K562 (cell line): ENCODE measurements around the gene VEGFB. TPM values are rescaled to one million over a fixed set of nuclear protein-coding genes. Genes with fewer than 3 reads are reported as not detected.

Experiments used
- EHMT2 ChIP-seq: fragments of 450-650 bp; IDR thresholded peaks from 2 replicates; pipeline ENCODE4 v1.6.1; 2018; ENCODE audit warnings: antibody characterized with exemption
- ELF1 ChIP-seq: fragments of 200-800 bp; sonication (Bioruptor generic); IDR thresholded peaks from 2 replicates; pipeline ENCODE4 v1.6.1; 2016; ENCODE audit warnings: missing genetic modification characterization, missing compliant biosample characterization
- EP400 ChIP-seq: fragments of 450-650 bp; IDR thresholded peaks from 2 replicates; pipeline ENCODE4 v1.6.1; 2017; ENCODE audit warnings: antibody characterized with exemption, mild to moderate bottlenecking, moderate library complexity
- MBD2 ChIP-seq: sonication (generic); IDR thresholded peaks from 2 replicates; pipeline ENCODE4 v1.6.1; 2016; ENCODE audit warnings: low read depth, borderline replicate concordance
- NR1H2 ChIP-seq: sonication (generic); formaldehyde crosslinking; IDR thresholded peaks from 2 replicates; pipeline ENCODE4 v1.4.0; 2020; ENCODE audit warnings: mild to moderate bottlenecking, missing genetic modification reagents
- RBM25 ChIP-seq: fragments of 200-400 bp; formaldehyde crosslinking; IDR thresholded peaks from 2 replicates; pipeline ENCODE4 v1.6.1; 2018; ENCODE audit warnings: low read length, low read depth, moderate library complexity; ENCODE audit not compliant: severe bottlenecking
- SIX5 ChIP-seq, 2 experiments: IDR thresholded peaks; 2 replicates each; pipeline ENCODE4 v1.6.1; 2011; ENCODE audit warnings: low read length in 2 of 2, borderline replicate concordance in 1 of 2, low read depth in 1 of 2, mild to moderate bottlenecking in 1 of 2, moderate library complexity in 1 of 2; ENCODE audit not compliant: insufficient read depth in 1 of 2
- SREBF2 ChIP-seq: sonication (generic); formaldehyde crosslinking; IDR thresholded peaks from 2 replicates; pipeline ENCODE4 v1.4.0; 2020; ENCODE audit warnings: mild to moderate bottlenecking, missing genetic modification reagents
- TCF7L2 ChIP-seq: fragments of 150-350 bp; IDR thresholded peaks from 2 replicates; pipeline ENCODE4 v1.6.1; 2016; ENCODE audit warnings: low read depth, mild to moderate bottlenecking, low read length, moderate library complexity
- U2AF1 ChIP-seq: fragments of 200-400 bp; formaldehyde crosslinking; optimal IDR thresholded peaks from 2 replicates; pipeline ENCODE3; 2017; ENCODE audit warnings: mild to moderate bottlenecking, low read depth, low read length, moderate library complexity
- ZC3H4 ChIP-seq: sonication (generic); formaldehyde crosslinking; IDR thresholded peaks from 2 replicates; pipeline ENCODE4 v1.9.0; 2021; ENCODE audit warnings: missing genetic modification reagents, borderline replicate concordance
- ZNF444 ChIP-seq: fragments of 250-450 bp; sonication (Bioruptor Pico); IDR thresholded peaks from 2 replicates; pipeline ENCODE4 v1.4.0; 2020; ENCODE audit warnings: mild to moderate bottlenecking, moderate library complexity
- polyA plus RNA-seq, 8 experiments: library from polyadenylated mRNA; depleted of rRNA in 4 of 8; stranded (reverse) in 5 of 8; unstranded in 3 of 8; fragments of >200 nt; fragmentation: Nextera tagmentation in 2 of 8; fragmentation: Illumina TruSeq in 1 of 8; extraction: Ambion mirVana in 2 of 8; extraction: Trizol in 1 of 8; gene quantifications; 2 replicates each; pipeline versions ENCODE4 v1.2.1 to v1.2.3, GENCODE V29; 2011 to 2014; ENCODE audit warnings: inconsistent platforms in 1 of 8, missing spikeins in 1 of 8
- total RNA-seq, 7 experiments: library from RNA; depleted of rRNA in 6 of 7; stranded (reverse); fragments of >200 nt in 6 of 7; fragmentation: Illumina TruSeq in 2 of 7; extraction: Trizol in 2 of 7; gene quantifications; 2 replicates each; pipeline versions ENCODE4 v1.2.1 to v1.2.3, GENCODE V29; 2011 to 2021; ENCODE audit warnings: low replicate concordance in 1 of 7
- TF ChIP-seq, protein P1 (sequence below), 2 experiments: fragments of 450-650 bp in 1 of 2; sonication (generic) in 1 of 2; formaldehyde crosslinking in 1 of 2; IDR thresholded peaks; 2 replicates each; pipeline versions ENCODE4 v1.7.1 to v1.9.0; 2016 to 2022; ENCODE audit warnings: inconsistent platforms in 1 of 2, mild to moderate bottlenecking in 1 of 2, missing genetic modification reagents in 1 of 2
- TF ChIP-seq, protein P2 (sequence below), 2 experiments: IDR thresholded peaks; 2 replicates each; pipeline ENCODE4 v1.6.1; 2011; ENCODE audit warnings: borderline replicate concordance in 1 of 2, control low read depth in 1 of 2, low read depth in 1 of 2, low read length in 1 of 2, mild to moderate bottlenecking in 1 of 2, mixed read lengths in 1 of 2, moderate library complexity in 1 of 2; ENCODE audit not compliant: insufficient read depth in 1 of 2, insufficient read length in 1 of 2, poor library complexity in 1 of 2, severe bottlenecking in 1 of 2; ENCODE audit errors: extremely low read depth in 1 of 2

The VEGFB gene
- total and polyA plus RNA-seq, 9 of the 15 experiments (the other 6 are each of a cell fraction or from before 2014, with no cell fraction given): 11.0 to 83.4 (median 25.7) TPM

- TF ChIP-seq, protein P1, sequence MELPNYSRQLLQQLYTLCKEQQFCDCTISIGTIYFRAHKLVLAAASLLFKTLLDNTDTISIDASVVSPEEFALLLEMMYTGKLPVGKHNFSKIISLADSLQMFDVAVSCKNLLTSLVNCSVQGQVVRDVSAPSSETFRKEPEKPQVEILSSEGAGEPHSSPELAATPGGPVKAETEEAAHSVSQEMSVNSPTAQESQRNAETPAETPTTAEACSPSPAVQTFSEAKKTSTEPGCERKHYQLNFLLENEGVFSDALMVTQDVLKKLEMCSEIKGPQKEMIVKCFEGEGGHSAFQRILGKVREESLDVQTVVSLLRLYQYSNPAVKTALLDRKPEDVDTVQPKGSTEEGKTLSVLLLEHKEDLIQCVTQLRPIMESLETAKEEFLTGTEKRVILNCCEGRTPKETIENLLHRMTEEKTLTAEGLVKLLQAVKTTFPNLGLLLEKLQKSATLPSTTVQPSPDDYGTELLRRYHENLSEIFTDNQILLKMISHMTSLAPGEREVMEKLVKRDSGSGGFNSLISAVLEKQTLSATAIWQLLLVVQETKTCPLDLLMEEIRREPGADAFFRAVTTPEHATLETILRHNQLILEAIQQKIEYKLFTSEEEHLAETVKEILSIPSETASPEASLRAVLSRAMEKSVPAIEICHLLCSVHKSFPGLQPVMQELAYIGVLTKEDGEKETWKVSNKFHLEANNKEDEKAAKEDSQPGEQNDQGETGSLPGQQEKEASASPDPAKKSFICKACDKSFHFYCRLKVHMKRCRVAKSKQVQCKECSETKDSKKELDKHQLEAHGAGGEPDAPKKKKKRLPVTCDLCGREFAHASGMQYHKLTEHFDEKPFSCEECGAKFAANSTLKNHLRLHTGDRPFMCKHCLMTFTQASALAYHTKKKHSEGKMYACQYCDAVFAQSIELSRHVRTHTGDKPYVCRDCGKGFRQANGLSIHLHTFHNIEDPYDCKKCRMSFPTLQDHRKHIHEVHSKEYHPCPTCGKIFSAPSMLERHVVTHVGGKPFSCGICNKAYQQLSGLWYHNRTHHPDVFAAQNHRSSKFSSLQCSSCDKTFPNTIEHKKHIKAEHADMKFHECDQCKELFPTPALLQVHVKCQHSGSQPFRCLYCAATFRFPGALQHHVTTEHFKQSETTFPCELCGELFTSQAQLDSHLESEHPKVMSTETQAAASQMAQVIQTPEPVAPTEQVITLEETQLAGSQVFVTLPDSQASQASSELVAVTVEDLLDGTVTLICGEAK (IDR thresholded peaks at IDR 0.05): peak; percentile 63
- TF ChIP-seq, protein P1 (CRISPR knock-in tag; IDR thresholded peaks at IDR 0.05): no peak
- no peak; the same call in 1 of the 2 replicates for TF ChIP-seq NR1H2 (CRISPR knock-in tag)
- peak; percentile 89 for TF ChIP-seq MBD2
- no peak for TF ChIP-seq TCF7L2
- TF ChIP-seq ZC3H4 (CRISPR knock-in tag): no peak
- peak; percentile 90 for TF ChIP-seq RBM25
- TF ChIP-seq ELF1 (tag): no peak
- TF ChIP-seq ZNF444 (CRISPR knock-in tag): no peak
- TF ChIP-seq EP400: no peak
- no peak for TF ChIP-seq U2AF1
- no peak for TF ChIP-seq EHMT2
- TF ChIP-seq, protein P2, sequence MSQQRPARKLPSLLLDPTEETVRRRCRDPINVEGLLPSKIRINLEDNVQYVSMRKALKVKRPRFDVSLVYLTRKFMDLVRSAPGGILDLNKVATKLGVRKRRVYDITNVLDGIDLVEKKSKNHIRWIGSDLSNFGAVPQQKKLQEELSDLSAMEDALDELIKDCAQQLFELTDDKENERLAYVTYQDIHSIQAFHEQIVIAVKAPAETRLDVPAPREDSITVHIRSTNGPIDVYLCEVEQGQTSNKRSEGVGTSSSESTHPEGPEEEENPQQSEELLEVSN (IDR thresholded peaks at IDR 0.05; ENCODE audit: borderline replicate concordance in 1 of 2, extremely low read depth in 1 of 2, insufficient read depth in 1 of 2, insufficient read length in 1 of 2, low read depth in 1 of 2, low read length in 1 of 2, poor library complexity in 1 of 2, severe bottlenecking in 1 of 2): peak; percentile 27 to 66
- TF ChIP-seq SIX5 (IDR thresholded peaks at IDR 0.05; ENCODE audit: borderline replicate concordance in 1 of 2, insufficient read depth in 1 of 2, low read depth in 1 of 2, low read length in 2 of 2): no peak
- TF ChIP-seq SREBF2: no peak
These were observed 49.9 kb downstream of the VEGFB start, which contains the start of gene BAD (continued) for GRCh38 chr11:64284048-64284961.
